GM18951 (cell line): ENCODE results near the gene CLDN4.

Experiments
- POLR2A ChIP-seq: IDR thresholded peaks from 4 replicates; pipeline ENCODE4 v1.6.1; 2011; ENCODE audit warnings: mild to moderate bottlenecking; ENCODE audit not compliant: insufficient read length, insufficient read depth; ENCODE audit errors: extremely low read depth
- in situ Hi-C: fragments of 300-500 bp; cut with MboI; formaldehyde crosslinking; loops from one replicate; pipeline ENCODE4 v1.12.0; 2022; ENCODE audit warnings: low sequenced_read_pairs, mixed read lengths, inconsistent platforms; ENCODE audit not compliant: unreplicated experiment

CLDN4 gene

DNA sequence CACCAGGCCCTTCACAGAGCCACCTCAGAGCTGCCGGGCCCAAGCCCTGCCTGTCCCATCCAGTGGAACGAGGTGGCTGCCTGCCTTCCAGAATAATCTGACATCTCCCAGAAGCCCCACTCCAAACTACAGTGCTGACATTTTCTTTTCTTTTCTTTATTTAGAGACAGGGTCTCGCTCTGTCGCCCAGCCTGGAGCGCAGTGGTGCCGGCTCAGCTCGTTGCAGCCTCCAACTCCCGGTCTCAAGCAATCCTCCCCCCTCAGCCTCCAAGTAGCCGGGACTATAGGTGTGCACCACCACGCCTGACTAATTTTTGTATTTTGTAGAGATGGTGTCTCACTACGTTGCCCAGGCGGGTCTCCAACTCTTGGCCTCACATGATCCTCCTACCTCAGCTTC is 30.5 kb downstream of the CLDN4 start:
- no peak for TF ChIP-seq POLR2A
- in situ Hi-C loops: loop anchor here (10.0 to 25.0 kb wide), 2 partner anchors 173 to 249 kb away; partner anchors contain the start of gene MLXIPL

- TF ChIP-seq POLR2A: no peak
- in situ Hi-C loops: loop anchor here (10.0 to 25.0 kb wide), 2 partner anchors 170 to 253 kb away; partner anchors contain the start of gene MLXIPL
Observed at GRCh38 chr7:73864981-73865711, 34.4 kb downstream of the CLDN4 start.

- TF ChIP-seq POLR2A: no peak
- in situ Hi-C loops: loop anchor here (10.0 to 25.0 kb wide), 2 partner anchors 169 to 254 kb away; partner anchors contain the start of gene MLXIPL
Observed at GRCh38 chr7:73865738-73866445, 35.1 kb downstream of the CLDN4 start.

- TF ChIP-seq POLR2A: no peak
- in situ Hi-C loops: loop anchor here (10.0 to 25.0 kb wide), 2 partner anchors 168 to 254 kb away; partner anchors contain the start of gene MLXIPL
Observed at GRCh38 chr7:73866446-73866767, 35.6 kb downstream of the CLDN4 start.

DNA sequence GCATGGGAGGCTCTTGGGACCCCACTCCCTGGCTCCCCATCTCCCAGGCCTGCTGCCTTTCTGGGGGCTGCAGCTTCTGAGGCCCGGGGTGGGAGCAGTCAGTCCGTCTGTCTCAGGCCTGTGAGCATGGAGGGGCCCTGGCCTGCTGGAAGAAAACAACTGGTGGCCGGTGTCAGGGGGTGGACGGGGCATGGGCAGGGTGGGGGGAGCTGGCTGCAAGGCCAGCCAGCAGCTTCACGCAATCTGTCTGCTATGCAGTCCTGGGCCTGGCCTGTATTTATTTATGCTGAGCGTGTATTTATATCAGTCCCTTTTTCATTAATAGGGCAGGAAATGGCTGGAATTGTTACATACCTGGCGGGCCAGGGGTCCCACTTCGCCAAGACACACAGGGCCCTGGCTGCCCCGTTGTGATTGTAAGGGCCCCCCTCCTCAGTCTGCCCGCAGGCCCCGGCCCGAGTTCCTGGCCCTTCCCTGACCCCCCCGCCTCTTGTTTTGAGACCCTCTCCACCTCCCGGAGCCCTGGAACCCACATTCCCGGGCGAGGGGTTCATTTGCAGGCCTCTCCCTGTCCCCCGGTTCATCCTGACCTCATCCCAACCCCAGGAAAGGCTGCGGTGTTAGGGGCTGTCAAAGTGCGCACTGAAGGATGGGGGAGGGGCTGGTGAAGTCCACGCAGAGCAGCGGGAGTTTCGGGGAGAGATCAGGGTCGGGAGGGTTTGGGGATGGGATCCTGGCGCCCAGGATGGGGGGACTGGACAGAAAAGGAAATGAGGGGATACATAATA is 38.4 kb downstream of the CLDN4 start:
- in situ Hi-C loops: loop anchor here (10.0 to 25.0 kb wide), 2 partner anchors 166 to 257 kb away; partner anchors contain the start of gene MLXIPL
- no peak for TF ChIP-seq POLR2A

GRCh38 chr7:73870041-73870492 is 39.3 kb downstream of the CLDN4 start:
- in situ Hi-C loops: loop anchor here (25.0 kb wide), 1 partner anchor 258 kb away; the partner anchor contains the start of gene MLXIPL
- no peak for TF ChIP-seq POLR2A

GRCh38 chr7:73871163-73872011 is 40.6 kb downstream of the CLDN4 start:
- no peak for TF ChIP-seq POLR2A
- in situ Hi-C loops: loop anchor here (25.0 kb wide), 1 partner anchor 259 kb away; the partner anchor contains the start of gene MLXIPL

- in situ Hi-C loops: loop anchor here (25.0 kb wide), 1 partner anchor 260 kb away; the partner anchor contains the start of gene MLXIPL
- no peak for TF ChIP-seq POLR2A
Observed at GRCh38 chr7:73872056-73872908, 41.5 kb downstream of the CLDN4 start.

GRCh38 chr7:73876361-73876760 is 45.6 kb downstream of the CLDN4 start:
- TF ChIP-seq POLR2A: no peak
- in situ Hi-C loops: no loop called here

DNA sequence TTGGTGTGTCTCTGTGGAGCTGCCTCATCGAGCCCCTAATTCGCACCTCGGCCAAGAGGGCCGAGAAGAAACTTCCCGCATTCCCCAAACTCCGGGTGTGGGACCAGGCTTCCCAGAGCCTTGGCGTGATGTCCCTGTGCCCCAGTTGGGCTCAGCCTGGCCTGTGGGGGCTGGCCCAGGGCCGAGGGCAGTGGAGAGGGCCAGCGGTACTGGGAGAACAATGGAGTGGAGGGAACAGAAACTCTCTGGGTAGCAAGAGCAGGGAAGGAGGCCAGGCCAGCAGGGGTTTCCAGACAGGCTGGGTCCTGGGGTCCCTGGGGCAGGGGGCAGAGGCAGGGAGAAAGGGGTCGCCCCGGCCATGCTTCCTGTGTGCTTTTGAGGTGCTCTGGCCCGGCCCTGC is 46.2 kb downstream of the CLDN4 start:
- in situ Hi-C loops: no loop called here

DNA sequence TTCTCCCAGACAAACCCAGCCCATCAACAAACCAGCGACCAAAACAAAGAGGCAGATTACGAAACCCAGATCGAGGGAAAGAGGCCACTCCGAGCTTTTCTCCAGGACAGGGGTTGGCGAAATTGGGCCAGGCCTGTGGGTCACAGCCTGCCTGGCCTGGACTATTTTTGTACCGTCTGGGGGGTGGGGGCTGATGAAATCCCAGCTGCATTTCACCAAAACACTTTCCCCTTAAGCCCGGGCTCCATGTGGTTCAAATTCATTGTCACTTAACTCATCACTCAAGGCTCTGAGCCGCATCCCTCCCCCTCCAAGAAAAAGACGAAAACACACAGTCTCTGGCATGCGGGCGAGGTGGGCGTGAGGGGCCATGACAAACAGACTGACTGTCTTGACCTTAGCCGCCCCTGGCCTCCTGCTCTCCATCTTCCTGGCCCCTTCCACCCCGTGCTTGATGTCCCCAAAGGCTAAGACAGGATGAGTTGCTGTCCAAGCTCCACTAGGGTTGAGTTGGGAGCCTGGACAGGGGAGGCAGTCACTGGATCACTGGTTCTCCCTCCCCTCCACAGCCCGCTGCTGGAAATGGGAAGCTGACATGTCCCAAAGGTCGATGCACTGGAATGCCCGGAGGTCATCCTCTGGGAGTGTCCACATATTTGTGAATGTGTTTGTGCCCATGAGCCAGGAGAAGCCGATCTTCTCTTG is 49.3 kb downstream of the CLDN4 start:
- no peak for TF ChIP-seq POLR2A
- in situ Hi-C loops: no loop called here

More for the DNA sequence above, 46.2 kb downstream of the CLDN4 start:
- no peak for TF ChIP-seq POLR2A
